AG09309 (cell line): ENCODE data around the gene KDELR1.
A peak's percentile ranks its signal among the peaks of the same experiment; 100 is the strongest.

Experiments
- DNase-seq: peaks from one replicate; pipeline ENCODE4 v3.0.0-alpha.2; 2010; ENCODE audit warnings: low read depth
- H3K4me3 ChIP-seq: 2 replicates; pipeline ENCODE4 v1.5.1; 2011; ENCODE audit warnings: mild to moderate bottlenecking, low read depth, low read length, moderate library complexity; ENCODE audit not compliant: control insufficient read depth
- TF ChIP-seq, protein P1 (sequence below): IDR thresholded peaks from 2 replicates; pipeline ENCODE4 v1.5.1; 2011; ENCODE audit warnings: mild to moderate bottlenecking, low read depth, low read length, inconsistent platforms; ENCODE audit not compliant: insufficient read depth, control insufficient read depth; ENCODE audit errors: missing control alignments

Gene KDELR1

DNA sequence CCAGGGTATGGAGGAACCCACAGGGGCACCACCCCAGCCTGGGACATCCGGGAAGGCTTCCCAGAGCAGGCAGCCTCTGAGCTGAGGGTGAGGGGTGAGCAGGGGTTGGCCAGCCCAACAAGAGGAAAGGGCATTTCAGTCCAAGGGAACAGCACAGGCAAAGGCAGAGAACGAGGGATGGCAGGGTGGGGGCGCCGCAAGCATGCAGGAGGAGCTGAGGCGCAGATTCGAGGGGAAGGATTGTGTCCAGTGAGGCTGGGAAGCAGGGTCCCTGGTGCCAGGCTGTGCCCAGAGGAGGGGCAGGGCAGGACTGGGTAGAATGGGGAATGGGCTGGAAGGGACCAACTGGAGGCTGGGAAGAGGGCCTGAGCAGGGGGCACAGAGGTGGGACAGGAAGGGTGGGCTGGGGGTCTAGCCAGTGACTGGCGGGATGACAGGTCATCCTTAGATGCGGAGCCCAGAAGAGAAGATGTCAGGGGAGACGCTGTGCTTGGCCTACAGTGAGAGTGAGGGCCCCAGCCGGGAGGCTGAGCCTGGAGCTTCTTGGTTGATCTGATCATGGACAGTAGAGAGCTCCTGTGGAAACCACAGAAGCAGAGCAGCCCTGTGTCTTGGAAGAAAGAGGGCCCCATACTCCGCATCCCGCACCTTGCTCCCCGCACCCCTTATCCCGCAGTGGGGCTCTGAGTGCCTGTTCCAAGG lies 52.4 kb downstream of the KDELR1 start:
- no peak for DNase-seq
- TF ChIP-seq, protein P1, sequence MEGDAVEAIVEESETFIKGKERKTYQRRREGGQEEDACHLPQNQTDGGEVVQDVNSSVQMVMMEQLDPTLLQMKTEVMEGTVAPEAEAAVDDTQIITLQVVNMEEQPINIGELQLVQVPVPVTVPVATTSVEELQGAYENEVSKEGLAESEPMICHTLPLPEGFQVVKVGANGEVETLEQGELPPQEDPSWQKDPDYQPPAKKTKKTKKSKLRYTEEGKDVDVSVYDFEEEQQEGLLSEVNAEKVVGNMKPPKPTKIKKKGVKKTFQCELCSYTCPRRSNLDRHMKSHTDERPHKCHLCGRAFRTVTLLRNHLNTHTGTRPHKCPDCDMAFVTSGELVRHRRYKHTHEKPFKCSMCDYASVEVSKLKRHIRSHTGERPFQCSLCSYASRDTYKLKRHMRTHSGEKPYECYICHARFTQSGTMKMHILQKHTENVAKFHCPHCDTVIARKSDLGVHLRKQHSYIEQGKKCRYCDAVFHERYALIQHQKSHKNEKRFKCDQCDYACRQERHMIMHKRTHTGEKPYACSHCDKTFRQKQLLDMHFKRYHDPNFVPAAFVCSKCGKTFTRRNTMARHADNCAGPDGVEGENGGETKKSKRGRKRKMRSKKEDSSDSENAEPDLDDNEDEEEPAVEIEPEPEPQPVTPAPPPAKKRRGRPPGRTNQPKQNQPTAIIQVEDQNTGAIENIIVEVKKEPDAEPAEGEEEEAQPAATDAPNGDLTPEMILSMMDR, result no peak
- no peak overlapping the region for H3K4me3 ChIP-seq

DNA sequence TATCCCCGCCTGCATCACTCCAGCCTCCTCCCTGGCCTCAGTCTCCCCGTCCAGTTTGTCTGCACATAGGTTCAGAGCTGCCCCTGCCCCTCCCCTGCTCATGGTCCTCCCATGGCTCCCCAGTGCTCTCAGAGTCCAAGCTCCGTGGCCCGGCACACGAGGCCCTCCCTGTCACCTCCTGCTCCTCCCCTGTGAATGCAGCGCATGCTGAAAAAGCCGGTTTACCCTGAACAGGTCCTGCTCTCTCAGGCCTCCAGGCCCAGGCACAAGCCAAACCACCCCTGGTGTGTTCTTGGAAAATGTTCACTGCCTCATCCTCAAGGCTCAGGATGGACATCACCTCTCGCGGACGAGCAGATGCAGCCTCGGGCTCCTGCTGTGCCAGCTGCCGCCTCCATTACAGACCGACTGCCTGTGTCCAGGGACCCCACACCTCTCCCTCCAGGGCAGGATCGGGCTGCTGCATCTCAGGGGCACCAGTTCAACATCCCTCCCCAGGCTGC lies 53.0 kb downstream of the KDELR1 start:
- no peak overlapping the region for H3K4me3 ChIP-seq
- DNase-seq, result no peak
- TF ChIP-seq, protein P1, result no peak

DNA sequence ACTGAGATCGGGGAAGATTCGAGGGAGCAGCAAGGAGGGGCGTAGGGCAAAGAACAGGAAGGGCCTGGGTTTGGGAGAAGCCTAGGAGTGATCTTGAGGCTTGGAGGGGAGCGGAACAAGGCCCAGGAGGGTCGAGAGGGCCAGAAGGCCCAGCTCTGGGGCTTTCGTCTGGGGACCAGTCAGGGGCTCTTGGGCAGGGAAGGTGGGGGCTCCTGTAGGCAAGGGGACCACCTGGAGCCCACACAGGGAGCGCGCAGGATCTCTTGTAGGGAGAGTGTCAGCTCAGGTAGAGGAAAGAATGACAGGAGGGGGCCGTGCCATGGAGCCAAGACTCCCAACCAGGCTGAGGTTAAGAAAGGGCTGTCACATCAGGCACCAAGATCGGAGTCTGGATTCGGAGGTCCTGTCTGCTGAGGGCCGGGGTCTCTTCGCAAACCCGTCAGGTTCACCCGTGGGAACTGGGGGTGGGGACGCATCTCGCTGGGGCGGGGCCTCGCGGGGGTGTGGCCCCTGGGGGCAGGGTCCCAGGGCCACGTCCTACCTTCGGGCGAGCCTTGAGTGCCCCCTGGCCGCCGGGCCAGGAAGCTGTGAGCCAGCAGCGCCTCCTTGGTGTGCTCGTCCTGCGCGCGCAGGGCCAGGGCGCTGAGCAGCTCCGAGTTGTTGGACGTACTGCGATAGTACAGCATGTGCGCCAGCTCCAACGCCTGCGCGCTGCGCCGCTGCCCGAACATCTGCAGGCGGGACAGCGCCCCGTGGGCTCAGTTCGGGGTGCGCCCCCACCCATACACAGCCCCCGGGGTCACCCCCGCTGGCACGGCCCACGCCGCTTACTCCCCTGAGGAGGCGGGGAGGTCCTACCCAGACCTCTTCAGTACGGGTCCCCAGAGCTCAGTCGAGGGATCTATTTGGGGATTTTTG lies 57.6 kb downstream of the KDELR1 start:
- no peak for DNase-seq
- peak overlapping the region; percentile 51 for H3K4me3 ChIP-seq
- TF ChIP-seq, protein P1, result peak; percentile 82

DNA sequence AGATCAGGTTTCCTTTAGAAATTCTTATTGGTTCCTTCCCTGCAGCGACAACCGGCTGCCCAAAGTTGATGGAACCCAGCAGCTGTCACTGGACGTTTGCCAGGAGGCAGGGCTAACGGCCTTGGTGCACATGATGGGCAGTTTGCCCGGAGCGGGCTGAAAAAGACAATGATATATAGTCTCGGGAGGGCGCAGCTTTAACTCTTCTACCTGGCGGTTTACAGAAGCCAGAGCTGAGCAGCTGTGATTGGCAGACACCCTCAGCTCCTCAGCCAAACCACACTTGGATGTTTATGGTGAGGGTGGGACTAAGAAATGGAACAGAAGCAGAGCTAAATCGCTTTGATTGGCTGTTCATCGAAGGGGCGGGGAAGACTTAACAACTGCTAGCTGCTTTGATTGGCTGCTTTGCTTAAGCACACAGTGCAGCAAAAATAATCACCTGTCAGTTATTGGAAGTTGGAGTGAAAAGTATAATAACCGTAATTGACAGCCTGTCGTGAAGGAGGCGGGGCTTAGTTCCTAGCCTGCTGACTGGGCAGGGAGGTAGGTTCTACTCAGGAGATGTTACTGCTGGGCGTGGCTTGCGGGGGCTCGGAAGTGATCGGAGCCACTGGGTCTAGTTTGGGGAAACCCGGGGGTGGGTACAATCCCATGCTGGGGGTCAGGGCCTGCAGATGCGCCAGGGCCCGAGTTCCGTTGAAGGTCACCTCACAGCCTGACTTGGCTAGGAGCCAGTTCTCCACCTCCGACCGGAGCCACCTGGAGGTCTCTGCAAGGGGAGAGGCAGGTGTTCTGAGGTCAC lies 58.5 kb downstream of the KDELR1 start:
- TF ChIP-seq, protein P1, result no peak
- no peak overlapping the region for H3K4me3 ChIP-seq
- DNase-seq, result peak; percentile 86
